Right lobe of liver (tissue), 4 donors: ENCODE measurements around the gene ARID4B.

ENCODE experiments used
- POLR2A ChIP-seq: fragments of 450-650 bp; IDR thresholded peaks from one replicate; pipeline ENCODE4 v1.6.1; 2017; ENCODE audit warnings: antibody characterized with exemption, mild to moderate bottlenecking
- TF ChIP-seq, protein P1 (sequence below), 4 donors: fragments of 200-600 bp in 3 of 4; fragments of 450-650 bp in 1 of 4; IDR thresholded peaks; one replicate each; pipeline versions ENCODE4 v1.5.1 to v1.8.0; 2016 to 2022; ENCODE audit warnings: antibody characterized with exemption in 4 of 4, mild to moderate bottlenecking in 2 of 4
- donor health status: DM: no; HTN: no; CAD: no.
- donor health status: DM: no; HTN: no; CAD: no.
- donor health status: DM: no; HTN: yes; CAD: no.

DNA sequence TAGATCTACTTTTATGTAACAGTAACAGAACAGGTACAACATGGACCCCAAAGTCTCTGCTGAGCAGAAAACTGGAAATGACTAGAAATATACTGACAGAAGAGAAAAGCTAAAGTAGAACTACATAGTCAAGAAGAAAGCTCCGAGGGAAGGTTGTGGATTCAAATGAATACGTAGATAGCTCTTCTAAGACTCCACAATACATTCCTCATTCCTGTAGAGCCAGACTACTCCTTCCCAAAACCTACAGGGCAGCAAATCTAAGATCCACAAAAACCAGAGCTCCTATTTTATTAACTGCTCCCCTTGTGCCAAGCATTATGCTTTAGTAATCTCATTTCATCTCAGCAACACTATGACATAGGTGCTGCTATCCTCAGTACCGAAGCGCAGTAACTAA lies 35.2 kb downstream of the ARID4B start:
- TF ChIP-seq, protein P1, sequence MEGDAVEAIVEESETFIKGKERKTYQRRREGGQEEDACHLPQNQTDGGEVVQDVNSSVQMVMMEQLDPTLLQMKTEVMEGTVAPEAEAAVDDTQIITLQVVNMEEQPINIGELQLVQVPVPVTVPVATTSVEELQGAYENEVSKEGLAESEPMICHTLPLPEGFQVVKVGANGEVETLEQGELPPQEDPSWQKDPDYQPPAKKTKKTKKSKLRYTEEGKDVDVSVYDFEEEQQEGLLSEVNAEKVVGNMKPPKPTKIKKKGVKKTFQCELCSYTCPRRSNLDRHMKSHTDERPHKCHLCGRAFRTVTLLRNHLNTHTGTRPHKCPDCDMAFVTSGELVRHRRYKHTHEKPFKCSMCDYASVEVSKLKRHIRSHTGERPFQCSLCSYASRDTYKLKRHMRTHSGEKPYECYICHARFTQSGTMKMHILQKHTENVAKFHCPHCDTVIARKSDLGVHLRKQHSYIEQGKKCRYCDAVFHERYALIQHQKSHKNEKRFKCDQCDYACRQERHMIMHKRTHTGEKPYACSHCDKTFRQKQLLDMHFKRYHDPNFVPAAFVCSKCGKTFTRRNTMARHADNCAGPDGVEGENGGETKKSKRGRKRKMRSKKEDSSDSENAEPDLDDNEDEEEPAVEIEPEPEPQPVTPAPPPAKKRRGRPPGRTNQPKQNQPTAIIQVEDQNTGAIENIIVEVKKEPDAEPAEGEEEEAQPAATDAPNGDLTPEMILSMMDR (IDR thresholded peaks at IDR 0.05) = no peak
- TF ChIP-seq POLR2A = no peak
